HepG2 (cell line): Measurements from ENCODE around the gene CSNK2A1. TPM values are rescaled to one million over a fixed set of nuclear protein-coding genes. Genes with fewer than 3 reads are reported as not detected.

ENCODE experiments used
- ATAC-seq: fragments of 200-7000 bp; cut with Tn5 transposase; 3 replicates; pipeline ENCODE4 v1.9.1; 2020; ENCODE audit warnings: mild to moderate bottlenecking, moderate library complexity
- BruUV-seq: library from RNA; stranded (reverse); fragments of 400-500 nt; replicated peaks from 2 replicates; lab custom pipeline; 2021; lab: Mats Ljungman, UMichigan
- CTCF ChIA-PET: fragments of 300-600 bp; formaldehyde crosslinking; extraction: SDS; loops from one replicate; lab custom pipeline; 2021; ENCODE audit warnings: low total read pairs, inconsistent platforms, low intra/inter-chr PET ratio; lab: Yijun Ruan, JAX
- POLR2A ChIA-PET: fragments of 350-600 bp; sonication (Branson Sonifier 250); formaldehyde crosslinking; loops from one replicate; lab custom pipeline; 2020; ENCODE audit warnings: antibody characterized with exemption, inconsistent platforms; lab: Yijun Ruan, JAX
- DNase-seq: peaks from one replicate; pipeline ENCODE4 v3.0.0-alpha.2; 2015; ENCODE audit warnings: low spot score
- FAIRE-seq: peaks from 3 replicates; lab custom pipeline; 2011; peaks lifted over from hg19 to GRCh38; lab: Jason Lieb, UNC
- H2AFZ ChIP-seq: one replicate; pipeline ENCODE4 v1.6.1; 2011; ENCODE audit warnings: low read length, inconsistent platforms
- H3K27ac ChIP-seq: fragments of 300-600 bp; 3 replicates; pipeline ENCODE4 v1.8.0; 2011; ENCODE audit warnings: mixed run types, mild to moderate bottlenecking, mixed read lengths, low read length, inconsistent platforms; ENCODE audit not compliant: insufficient read depth; ENCODE audit errors: extremely low read length
- H3K27me3 ChIP-seq, 2 experiments: fragments of 200-600 bp in 1 of 2; 2 replicates in 1 of 2; 3 replicates in 1 of 2; pipeline versions ENCODE4 v1.6.0 to v1.8.0; 2011; ENCODE audit warnings: low read length in 2 of 2, mild to moderate bottlenecking in 2 of 2, moderate library complexity in 2 of 2, inconsistent platforms in 1 of 2; ENCODE audit not compliant: insufficient read depth in 2 of 2, control insufficient read depth in 1 of 2
- H3K36me3 ChIP-seq, 2 experiments: fragments of 200-600 bp in 1 of 2; replicated peaks in 1 of 2; 2 replicates in 1 of 2; 3 replicates in 1 of 2; pipeline versions ENCODE4 v1.5.1 to v1.8.0; 2011; ENCODE audit warnings: low read length in 2 of 2, inconsistent platforms in 1 of 2; ENCODE audit not compliant: insufficient read depth in 2 of 2, control insufficient read depth in 1 of 2
- H3K4me1 ChIP-seq: 2 replicates; pipeline ENCODE4 v1.5.1; 2012; ENCODE audit warnings: low read length, inconsistent platforms; ENCODE audit not compliant: insufficient read depth
- H3K4me2 ChIP-seq: 2 replicates; pipeline ENCODE4 v1.6.0; 2011; ENCODE audit warnings: low read depth, low read length, inconsistent platforms
- H3K4me3 ChIP-seq, 3 experiments: fragments of 200-600 bp in 1 of 3; sonication (generic), shearing (Covaris generic) in 1 of 3; replicated peaks in 1 of 3; 2 replicates each; pipeline ENCODE4 v1.5.1; 2011 to 2016; ENCODE audit warnings: low read length in 3 of 3, inconsistent platforms in 2 of 3, low read depth in 2 of 3, mild to moderate bottlenecking in 2 of 3, control low read depth in 1 of 3, mixed read lengths in 1 of 3; ENCODE audit not compliant: insufficient read depth in 1 of 3
- H3K79me2 ChIP-seq: one replicate; pipeline ENCODE4 v1.6.1; 2011; ENCODE audit warnings: low read length, inconsistent platforms; ENCODE audit not compliant: insufficient read depth
- H3K9ac ChIP-seq: 2 replicates; pipeline ENCODE4 v1.6.0; 2011; ENCODE audit warnings: mild to moderate bottlenecking, low read depth, low read length, inconsistent platforms; ENCODE audit not compliant: insufficient read depth
- H3K9me3 ChIP-seq: 2 replicates; pipeline ENCODE4 v1.5.1; 2012; ENCODE audit warnings: mild to moderate bottlenecking, low read length
- H4K20me1 ChIP-seq: 2 replicates; pipeline ENCODE4 v1.6.0; 2011; ENCODE audit warnings: inconsistent platforms, mild to moderate bottlenecking, low read length, moderate library complexity; ENCODE audit not compliant: insufficient read depth
- AGO2 ChIP-seq: fragments of 200-400 bp; formaldehyde crosslinking; optimal IDR thresholded peaks from 2 replicates; pipeline ENCODE3; 2017; ENCODE audit warnings: mild to moderate bottlenecking, low read depth, low read length, moderate library complexity
- HHEX ChIP-seq: IDR thresholded peaks from 2 replicates; pipeline ENCODE4 v1.6.1; 2016; ENCODE audit warnings: control low read depth
- KDM2A ChIP-seq: sonication (generic); formaldehyde crosslinking; IDR thresholded peaks from 2 replicates; pipeline ENCODE4 v1.4.0; 2020; ENCODE audit warnings: low read depth, missing genetic modification reagents, borderline replicate concordance
- MTA1 ChIP-seq: sonication (generic); formaldehyde crosslinking; IDR thresholded peaks from 2 replicates; pipeline ENCODE4 v1.4.0; 2020; ENCODE audit warnings: missing genetic modification reagents, mild to moderate bottlenecking, borderline replicate concordance
- NFIB ChIP-seq: sonication (generic); formaldehyde crosslinking; IDR thresholded peaks from 2 replicates; pipeline ENCODE4 v1.9.0; 2021; ENCODE audit warnings: missing genetic modification reagents, mild to moderate bottlenecking, borderline replicate concordance
- POLR2A ChIP-seq, 2 experiments: IDR thresholded peaks; 2 replicates each; pipeline ENCODE4 v1.6.1; 2011; ENCODE audit warnings: low read depth in 2 of 2, low read length in 2 of 2, mild to moderate bottlenecking in 1 of 2, moderate library complexity in 1 of 2; ENCODE audit not compliant: insufficient read depth in 1 of 2
- POLR2G ChIP-seq: fragments of 200-400 bp; formaldehyde crosslinking; IDR thresholded peaks from 2 replicates; pipeline ENCODE4 v1.6.1; 2018; ENCODE audit warnings: mild to moderate bottlenecking, low read depth, low read length, moderate library complexity
- RARG ChIP-seq: sonication (generic); formaldehyde crosslinking; IDR thresholded peaks from 2 replicates; pipeline ENCODE4 v1.4.0; 2020; ENCODE audit warnings: low read depth, mild to moderate bottlenecking, missing genetic modification reagents
- RBM22 ChIP-seq: fragments of 200-400 bp; formaldehyde crosslinking; optimal IDR thresholded peaks from 2 replicates; pipeline ENCODE3; 2017; ENCODE audit warnings: mild to moderate bottlenecking, low read length, moderate library complexity
- RXRB ChIP-seq: IDR thresholded peaks from 2 replicates; pipeline ENCODE4 v1.6.1; 2016; ENCODE audit warnings: borderline replicate concordance, missing genetic modification reagents, missing compliant biosample characterization
- ZNF292 ChIP-seq: sonication (generic); formaldehyde crosslinking; IDR thresholded peaks from 2 replicates; pipeline ENCODE4 v1.8.1; 2022; ENCODE audit warnings: mild to moderate bottlenecking, low read depth, missing genetic modification reagents, borderline replicate concordance
- ZNF747 ChIP-seq: sonication (generic); formaldehyde crosslinking; IDR thresholded peaks from 2 replicates; pipeline ENCODE4 v1.8.1; 2023; ENCODE audit warnings: missing genetic modification reagents, mild to moderate bottlenecking, borderline replicate concordance
- WGBS: methylation state at CpG from one replicate; pipeline ENCODE4 v1.1.6; 2017; ENCODE audit warnings: low lambda C conversion rate; 5-methylcytosine and 5-hydroxymethylcytosine counted together
- in situ Hi-C: cut with HindIII; loops from 2 replicates; pipeline ENCODE4 v1.10.0; 2017; ENCODE audit warnings: low pct_unique_long_range_greater_than_20kb; ENCODE audit not compliant: extremely low pct_ligation_motif_present
- intact Hi-C: fragments of 100-400 bp; cut with micrococcal nuclease; formaldehyde crosslinking; loops from one replicate; pipeline ENCODE4 v1.10.0; 2022; ENCODE audit not compliant: unreplicated experiment
- polyA plus RNA-seq, 8 experiments: library from polyadenylated mRNA; depleted of rRNA in 3 of 8; stranded (reverse) in 7 of 8; unstranded in 1 of 8; fragments of >200 nt; fragmentation: Illumina TruSeq in 4 of 8; extraction: Trizol in 4 of 8; gene quantifications; 2 replicates each; pipeline versions ENCODE4 v1.2.1 to v1.2.3, GENCODE V29; 2011 to 2016; ENCODE audit warnings: low read depth in 4 of 8, missing spikeins in 1 of 8, mixed read lengths in 1 of 8; ENCODE audit not compliant: insufficient read depth in 1 of 8
- total RNA-seq, 5 experiments: library from RNA; depleted of rRNA; stranded (reverse); fragments of >200 nt; fragmentation: Illumina TruSeq; extraction: Trizol; gene quantifications; 2 replicates each; pipeline ENCODE4 v1.2.3, GENCODE V29; 2016; ENCODE audit warnings: low read depth in 1 of 5
- TF ChIP-seq, protein P1 (sequence below): sonication (generic); formaldehyde crosslinking; IDR thresholded peaks from 2 replicates; pipeline ENCODE4; 2020; ENCODE audit warnings: missing genetic modification reagents, mild to moderate bottlenecking, borderline replicate concordance

The CSNK2A1 gene
- total and polyA plus RNA-seq, 2 of the 13 experiments (the other 11 are each of a cell fraction or from before 2014, with no cell fraction given), result 153 to 231 TPM

DNA sequence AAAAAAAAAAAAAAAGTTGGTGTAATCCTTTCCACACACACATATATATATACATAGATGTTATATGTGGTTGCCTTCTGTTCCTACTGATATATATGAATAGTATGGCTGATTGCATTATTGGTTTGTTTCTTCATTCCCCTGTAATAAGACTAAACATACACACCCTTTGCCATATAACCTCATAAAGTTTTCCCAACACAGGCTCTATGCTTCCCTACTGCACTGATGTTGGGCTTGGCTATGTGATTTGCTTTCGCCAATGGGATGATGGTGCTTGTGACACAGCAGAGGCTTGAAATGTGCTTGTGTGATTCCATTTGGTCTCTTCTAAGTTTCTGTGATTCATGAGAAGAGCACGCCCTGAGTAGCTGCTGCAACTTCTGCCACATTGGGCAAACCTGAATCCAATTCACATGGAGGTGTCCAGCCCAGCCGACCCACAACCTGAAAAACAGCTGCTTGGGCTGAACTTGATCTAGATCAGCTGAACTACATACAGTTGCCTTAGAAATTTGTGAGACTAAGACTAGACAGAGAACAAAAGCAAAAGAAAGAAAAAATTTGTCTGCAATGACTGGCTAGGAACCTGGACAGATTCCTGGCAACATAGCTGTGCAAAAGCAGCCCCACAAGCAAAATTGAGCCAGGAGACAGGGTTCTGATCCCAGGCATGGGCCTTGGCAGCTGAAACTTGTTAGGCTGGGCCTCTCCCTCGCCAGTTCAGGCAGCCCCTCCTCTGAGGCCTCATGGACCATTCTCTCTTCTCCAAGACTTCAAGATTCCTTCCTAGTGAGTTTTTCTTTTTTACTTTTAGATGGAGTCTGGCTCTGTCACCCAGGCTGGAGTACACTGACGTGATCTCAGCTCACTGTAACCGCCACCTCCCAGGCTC, 67.9 kb downstream of the CSNK2A1 start:
- no peak overlapping the region for H3K9ac ChIP-seq
- H3K4me2 ChIP-seq, result no peak overlapping the region
- H3K36me3 ChIP-seq, result peaks cover 5 to 17% of the 10 kb centered on the region in 2 experiments
- no peak overlapping the region for H3K4me3 ChIP-seq
- FAIRE-seq (no peak), ATAC-seq (no peak), DNase-seq (no peak)
- BruUV-seq, result no TSS peak
- POLR2A ChIA-PET, result interaction anchor here (0.7 to 3.3 kb wide), 9 partner anchors 13 to 128 kb away, joined by 3 to 15 read pairs (median 8); partner anchors contain the start of genes CSNK2A1, NRSN2 and TBC1D20
- no peaks in the 10 kb centered on the region for H3K79me2 ChIP-seq
- intact Hi-C loops (loop anchor here (5.0 kb wide), 1 partner anchor 37 kb away; no protein-coding TSS in a partner anchor), in situ Hi-C loops (no loop called here)
- no peak overlapping the region for H2AFZ ChIP-seq
- H3K9me3 ChIP-seq, result peaks cover 19% of the 10 kb centered on the region
- 0 out of 4 replicates have a peak, but pooled peaks of 1 of the 2 experiments have one; percentile 30 for TF ChIP-seq POLR2A (IDR thresholded peaks at IDR 0.05; ENCODE audit: insufficient read depth in 1 of 2, low read depth in 2 of 2, low read length in 2 of 2)
- TF ChIP-seq RBM22, result peak; percentile 76
- no peak for TF ChIP-seq ZNF292 (CRISPR knock-in tag)
- TF ChIP-seq AGO2, result peak; percentile 50
- 0 out of 2 replicates have a peak, but pooled peaks have one; percentile 15 for TF ChIP-seq MTA1
- TF ChIP-seq ZNF747 (CRISPR knock-in tag), result no peak
- TF ChIP-seq POLR2G, result 0 out of 2 replicates have a peak, but pooled peaks have one; percentile 39
- no peak for TF ChIP-seq RARG (CRISPR knock-in tag)
- TF ChIP-seq RXRB (CRISPR knock-in tag), result no peak
- no peak for TF ChIP-seq HHEX (CRISPR knock-in tag)
- TF ChIP-seq KDM2A (CRISPR knock-in tag), result peak; percentile 21; the same call in 1 of the 2 replicates
- no peak for TF ChIP-seq NFIB (CRISPR knock-in tag)
- TF ChIP-seq, protein P1, sequence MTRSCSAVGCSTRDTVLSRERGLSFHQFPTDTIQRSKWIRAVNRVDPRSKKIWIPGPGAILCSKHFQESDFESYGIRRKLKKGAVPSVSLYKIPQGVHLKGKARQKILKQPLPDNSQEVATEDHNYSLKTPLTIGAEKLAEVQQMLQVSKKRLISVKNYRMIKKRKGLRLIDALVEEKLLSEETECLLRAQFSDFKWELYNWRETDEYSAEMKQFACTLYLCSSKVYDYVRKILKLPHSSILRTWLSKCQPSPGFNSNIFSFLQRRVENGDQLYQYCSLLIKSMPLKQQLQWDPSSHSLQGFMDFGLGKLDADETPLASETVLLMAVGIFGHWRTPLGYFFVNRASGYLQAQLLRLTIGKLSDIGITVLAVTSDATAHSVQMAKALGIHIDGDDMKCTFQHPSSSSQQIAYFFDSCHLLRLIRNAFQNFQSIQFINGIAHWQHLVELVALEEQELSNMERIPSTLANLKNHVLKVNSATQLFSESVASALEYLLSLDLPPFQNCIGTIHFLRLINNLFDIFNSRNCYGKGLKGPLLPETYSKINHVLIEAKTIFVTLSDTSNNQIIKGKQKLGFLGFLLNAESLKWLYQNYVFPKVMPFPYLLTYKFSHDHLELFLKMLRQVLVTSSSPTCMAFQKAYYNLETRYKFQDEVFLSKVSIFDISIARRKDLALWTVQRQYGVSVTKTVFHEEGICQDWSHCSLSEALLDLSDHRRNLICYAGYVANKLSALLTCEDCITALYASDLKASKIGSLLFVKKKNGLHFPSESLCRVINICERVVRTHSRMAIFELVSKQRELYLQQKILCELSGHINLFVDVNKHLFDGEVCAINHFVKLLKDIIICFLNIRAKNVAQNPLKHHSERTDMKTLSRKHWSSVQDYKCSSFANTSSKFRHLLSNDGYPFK (CRISPR knock-in tag), result 0 out of 2 replicates have a peak, but pooled peaks have one; percentile 9
- WGBS, result 97% methylated on average over 6 of the region's 6 CpGs
- CTCF ChIA-PET, result no interaction called here
- H4K20me1 ChIP-seq, result no peaks in the 10 kb centered on the region
- H3K27ac ChIP-seq, result no peak overlapping the region
- H3K27me3 ChIP-seq, result no peaks in the 10 kb centered on the region
- peaks cover 69% of the 10 kb centered on the region for H3K4me1 ChIP-seq
